HG02678 (cell line): ENCODE results near the gene DLGAP5.

Experiments used
- ATAC-seq: cut with Tn5 transposase; IDR thresholded peaks from one replicate; pipeline ENCODE4 v1.9.1; 2021; ENCODE audit warnings: mild to moderate bottlenecking, moderate library complexity; ENCODE audit not compliant: unreplicated experiment

The DLGAP5 gene

GRCh38 chr14:55190906-55191202, 531 bp downstream of the DLGAP5 start:
- no peak for ATAC-seq

- no peak for ATAC-seq
These were observed 2.6 kb downstream of the DLGAP5 start for GRCh38 chr14:55188686-55189295.

- ATAC-seq, result no peak
These were observed 11.0 kb downstream of the DLGAP5 start for GRCh38 chr14:55180434-55180833.

- ATAC-seq, result no peak
These were observed 11.4 kb downstream of the DLGAP5 start for GRCh38 chr14:55180006-55180405.

- ATAC-seq, result no peak
These were observed 20.9 kb downstream of the DLGAP5 start for GRCh38 chr14:55170526-55170925.

GRCh38 chr14:55160989-55161388, 30.4 kb downstream of the DLGAP5 start:
- ATAC-seq, result no peak

- no peak for ATAC-seq
These were observed 33.0 kb downstream of the DLGAP5 start for GRCh38 chr14:55158412-55158811.

- no peak for ATAC-seq
These were observed 34.3 kb downstream of the DLGAP5 start for GRCh38 chr14:55157080-55157479.

- no peak for ATAC-seq
These were observed 37.4 kb downstream of the DLGAP5 start for GRCh38 chr14:55153951-55154350.

GRCh38 chr14:55152052-55152753, 39.2 kb downstream of the DLGAP5 start:
- no peak for ATAC-seq

- ATAC-seq, result no peak
These were observed 39.8 kb downstream of the DLGAP5 start for GRCh38 chr14:55151601-55152000.

GRCh38 chr14:55146425-55146824, 45.0 kb downstream of the DLGAP5 start:
- ATAC-seq, result no peak

- no peak for ATAC-seq
These were observed 48.9 kb downstream of the DLGAP5 start for GRCh38 chr14:55142466-55142865.

- ATAC-seq, result no peak
These were observed 49.6 kb downstream of the DLGAP5 start for GRCh38 chr14:55141825-55142224.

GRCh38 chr14:55139696-55140509, 51.5 kb downstream of the DLGAP5 start:
- no peak for ATAC-seq

GRCh38 chr14:55139141-55139540, 52.2 kb downstream of the DLGAP5 start:
- ATAC-seq, result no peak

GRCh38 chr14:55138091-55138490, 53.3 kb downstream of the DLGAP5 start:
- no peak for ATAC-seq

- ATAC-seq, result no peak
These were observed 54.2 kb downstream of the DLGAP5 start for GRCh38 chr14:55136885-55137786.

- no peak for ATAC-seq
These were observed 55.1 kb downstream of the DLGAP5 start for GRCh38 chr14:55136241-55136640.

GRCh38 chr14:55133416-55133815, 58.0 kb downstream of the DLGAP5 start:
- ATAC-seq, result no peak
